HTR-8/SVneo (cell line): ENCODE results near the gene TFPT.
A peak's percentile ranks its signal among the peaks of the same experiment; 100 is the strongest.
"Not testable (repeated sequence)": the region's sequence is repeated elsewhere in the genome, so short reads cannot be mapped to it uniquely, and the experiment has no call there.

ENCODE experiments used
- DNase-seq: peaks from one replicate; pipeline ENCODE4 v3.0.0; 2011; ENCODE audit warnings: low spot score, mixed read lengths; ENCODE audit not compliant: insufficient read length
- FAIRE-seq: peaks from 2 replicates; lab custom pipeline; 2011; peaks lifted over from hg19 to GRCh38; lab: Jason Lieb, UNC

Gene TFPT

DNA sequence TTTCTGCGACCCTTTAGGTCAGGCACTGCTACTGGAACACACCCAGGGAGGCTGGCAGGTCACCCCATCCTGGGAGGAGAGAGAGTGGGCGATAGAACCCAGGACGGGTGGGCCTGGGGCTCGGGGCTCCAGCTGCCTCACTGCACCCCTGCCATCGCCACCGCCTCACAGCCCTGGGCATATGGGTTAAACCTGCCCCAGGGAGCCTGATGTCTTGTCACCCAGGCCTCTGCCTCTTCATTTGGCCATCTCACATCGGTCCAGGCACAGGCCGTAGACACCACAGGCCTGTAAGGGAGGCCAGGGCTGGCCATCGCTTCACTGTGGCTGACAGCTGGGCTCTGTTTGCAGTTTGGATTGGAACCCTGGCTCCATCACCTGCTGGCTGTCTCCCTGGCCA lies 10.3 kb upstream of the TFPT start:
- no peak for FAIRE-seq
- DNase-seq: no peak

- FAIRE-seq: no peak
- DNase-seq: no peak
Measured at GRCh38 chr19:54124393-54124792, 8.9 kb upstream of the TFPT start.

- no peak for DNase-seq
Measured at GRCh38 chr19:54123682-54124081, 8.2 kb upstream of the TFPT start.

GRCh38 chr19:54121259-54121658 lies 5.8 kb upstream of the TFPT start:
- DNase-seq (no peak), FAIRE-seq (no peak)

More at GRCh38 chr19:54123682-54124081, 8.2 kb upstream of the TFPT start:
- no peak for FAIRE-seq

DNA sequence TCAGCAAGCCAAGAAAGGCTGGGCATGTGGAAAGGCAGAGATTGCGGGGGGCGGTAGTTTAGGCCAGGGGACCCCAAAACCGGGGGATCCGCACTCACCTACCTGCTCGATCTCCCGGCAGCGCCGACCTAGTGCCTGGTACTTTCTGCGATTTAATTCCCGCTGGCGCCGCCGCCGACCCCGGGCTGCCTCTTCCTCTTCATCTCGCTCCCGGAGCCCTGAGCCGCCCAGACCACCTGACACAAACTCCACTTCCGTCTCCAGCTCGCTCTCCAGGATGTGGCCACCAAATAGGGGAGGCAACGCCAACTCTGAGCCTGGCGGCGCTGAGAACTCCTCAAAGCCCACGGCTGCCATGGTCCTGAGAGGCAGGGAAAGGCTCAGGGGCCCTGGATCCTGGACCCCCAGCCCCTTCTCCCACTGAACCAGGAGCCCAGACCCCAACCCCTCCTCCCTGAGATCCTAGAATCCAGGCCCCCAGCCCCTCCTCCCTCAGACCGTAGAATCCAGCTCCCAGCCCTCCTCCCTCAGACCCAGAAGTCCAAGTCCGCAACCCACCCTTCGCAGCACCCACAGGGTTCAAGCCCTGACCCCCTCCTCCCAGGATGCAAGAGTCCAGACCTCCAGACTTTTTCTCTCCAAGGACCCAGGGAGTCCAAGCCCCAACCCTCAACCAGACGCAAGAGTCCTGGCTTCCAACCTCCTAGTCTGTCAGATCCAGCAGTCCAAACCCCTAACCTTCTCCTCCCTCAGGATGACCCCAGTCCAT lies 933 bp downstream of the TFPT start:
- no peak for DNase-seq
- FAIRE-seq: no peak

DNA sequence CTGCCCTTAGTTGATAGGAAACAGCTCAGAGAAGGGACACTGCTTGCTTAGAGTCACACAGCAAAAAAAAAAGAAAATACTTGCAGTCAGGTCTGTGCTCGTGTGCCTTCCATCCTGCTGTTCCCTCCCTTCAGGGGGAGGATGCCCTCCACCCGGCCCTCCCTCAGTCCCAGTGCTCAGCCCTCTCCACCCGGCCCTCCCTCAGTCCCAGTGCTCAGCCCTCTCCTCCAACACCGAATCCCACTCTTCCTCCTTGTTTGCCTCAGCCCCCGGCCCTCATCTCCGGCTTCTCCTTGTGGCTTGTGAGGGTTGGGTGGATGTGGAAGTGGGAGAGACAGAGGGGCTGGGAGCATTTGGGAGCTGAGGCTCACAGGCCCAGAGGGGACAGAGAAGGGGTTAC lies 5.8 kb downstream of the TFPT start:
- DNase-seq: no peak
- no peak for FAIRE-seq

- no peak for FAIRE-seq
Measured at GRCh38 chr19:54108496-54108895, 7.0 kb downstream of the TFPT start.

DNA sequence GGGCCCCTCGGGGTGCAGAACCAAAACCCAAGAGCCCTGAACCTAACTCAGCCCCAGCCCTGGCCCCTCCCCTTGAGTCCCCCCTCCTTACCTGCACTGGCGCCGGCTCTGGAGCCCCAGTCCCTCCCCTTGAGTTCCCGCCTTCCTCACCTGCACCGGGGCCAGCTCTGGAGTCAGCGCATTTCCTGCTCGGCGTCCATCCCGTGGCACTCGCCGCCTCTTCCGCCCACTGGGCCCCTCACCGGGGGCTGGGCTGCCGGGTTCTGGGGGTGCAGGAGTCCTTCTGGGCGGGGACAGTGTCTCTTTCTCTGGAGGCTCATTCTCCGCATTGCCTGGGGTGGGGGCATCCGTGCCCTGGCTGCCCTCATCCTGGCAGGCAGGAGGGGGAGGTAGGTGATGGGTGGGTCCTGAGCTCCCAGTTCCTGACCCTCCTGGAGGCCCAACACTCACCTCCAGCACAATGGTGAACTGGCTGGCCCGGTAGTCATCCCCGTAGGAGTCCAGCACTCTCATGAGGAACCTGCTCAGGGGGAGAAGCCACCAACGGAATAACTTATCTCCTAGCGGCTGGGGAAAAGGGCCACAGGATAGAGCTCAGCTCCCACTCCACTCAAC lies 7.5 kb downstream of the TFPT start:
- no peak for FAIRE-seq
- no peak for DNase-seq

More at GRCh38 chr19:54108496-54108895, 7.0 kb downstream of the TFPT start:
- DNase-seq: no peak

- DNase-seq: no peak
Measured at GRCh38 chr19:54106716-54107115, 8.7 kb downstream of the TFPT start.

GRCh38 chr19:54105796-54106195 lies 9.7 kb downstream of the TFPT start:
- FAIRE-seq (no peak), DNase-seq (no peak)

More at GRCh38 chr19:54106716-54107115, 8.7 kb downstream of the TFPT start:
- no peak for FAIRE-seq

DNA sequence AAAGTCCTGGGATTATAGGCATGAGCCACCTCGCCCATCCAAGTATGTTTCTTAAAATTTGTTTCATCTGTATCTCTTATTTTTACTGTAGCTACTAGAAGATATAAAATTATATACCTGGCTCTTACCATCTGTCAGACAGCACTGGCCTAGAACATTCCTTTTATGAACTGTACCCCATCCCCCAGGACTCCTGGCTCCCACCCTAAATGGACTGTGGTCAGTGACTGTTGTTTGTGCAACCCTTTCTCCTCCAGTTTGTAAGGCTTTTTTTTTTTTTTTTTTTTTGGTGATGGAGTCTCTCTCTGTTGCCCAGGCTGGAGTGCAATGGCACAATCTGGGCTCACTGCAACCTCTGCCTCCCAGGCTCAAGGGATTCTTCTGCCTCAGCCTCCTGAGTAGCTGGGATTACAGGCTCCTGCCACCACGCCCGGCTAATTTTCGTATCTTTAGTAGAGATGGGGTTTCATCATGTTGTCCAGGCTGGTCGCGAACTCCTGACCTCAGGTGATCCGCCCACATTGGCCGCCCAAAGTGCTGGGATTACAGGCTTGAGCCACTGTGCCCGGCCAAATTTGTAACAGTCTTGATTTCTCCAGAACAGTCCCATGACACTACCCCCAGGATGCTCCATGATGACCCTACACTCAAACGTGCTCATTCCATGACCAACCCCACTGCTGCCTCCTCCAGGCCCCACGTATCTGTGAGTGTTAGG lies 10.3 kb downstream of the TFPT start:
- DNase-seq (no peak), FAIRE-seq (no peak)

DNA sequence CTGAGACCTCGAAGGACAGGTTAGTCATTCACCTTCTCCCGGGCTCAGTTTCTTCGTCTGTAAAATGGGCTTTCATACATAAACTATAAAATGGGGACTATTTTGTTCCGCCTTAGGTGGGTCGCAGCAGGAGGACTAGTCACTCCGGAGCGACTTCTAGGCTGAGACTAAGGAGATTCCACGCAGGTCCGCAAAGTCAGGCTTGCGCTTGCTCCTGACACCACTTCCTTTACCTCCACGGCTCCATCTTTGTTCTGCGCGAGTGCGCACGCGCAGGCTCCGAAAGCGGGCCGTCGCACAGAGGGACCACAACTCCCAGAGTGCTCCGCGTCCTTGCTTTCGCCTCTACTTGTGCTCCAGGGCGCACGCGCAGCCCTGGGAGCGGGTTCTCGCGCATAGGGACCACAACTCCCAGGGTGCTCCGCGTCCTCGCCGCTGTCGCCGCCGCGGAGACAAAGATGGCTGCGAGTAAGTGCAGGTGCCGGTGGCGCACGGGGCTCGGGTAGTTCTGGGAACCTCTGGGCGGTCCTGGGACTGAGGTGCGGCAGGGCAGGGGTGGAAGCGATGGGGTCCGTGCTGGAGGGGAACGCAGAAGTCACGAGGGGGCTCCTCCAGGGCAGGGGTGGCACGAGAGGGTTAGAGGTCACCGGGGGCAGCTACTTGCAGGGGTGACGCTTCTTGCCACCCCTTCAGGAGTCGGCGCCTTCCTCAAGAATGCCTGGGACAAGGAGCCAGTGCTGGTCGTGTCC lies 12.9 kb downstream of the TFPT start, which contains the start of gene NDUFA3:
Gene NDUFA3 (plus strand): TSS at position 435 of the 749 bp plus-strand sequence. CDS start 24 bp downstream, at position 459.
- FAIRE-seq: peak; percentile 99
- DNase-seq: peak; percentile 99

- FAIRE-seq: no peak
Measured at GRCh38 chr19:54100561-54100960, 14.9 kb downstream of the TFPT start, which contains the start of gene OSCAR. Gene OSCAR, minus strand, starts transcription at chr19:54100803. Its CDS starts 11 bp downstream, at chr19:54100792.

DNA sequence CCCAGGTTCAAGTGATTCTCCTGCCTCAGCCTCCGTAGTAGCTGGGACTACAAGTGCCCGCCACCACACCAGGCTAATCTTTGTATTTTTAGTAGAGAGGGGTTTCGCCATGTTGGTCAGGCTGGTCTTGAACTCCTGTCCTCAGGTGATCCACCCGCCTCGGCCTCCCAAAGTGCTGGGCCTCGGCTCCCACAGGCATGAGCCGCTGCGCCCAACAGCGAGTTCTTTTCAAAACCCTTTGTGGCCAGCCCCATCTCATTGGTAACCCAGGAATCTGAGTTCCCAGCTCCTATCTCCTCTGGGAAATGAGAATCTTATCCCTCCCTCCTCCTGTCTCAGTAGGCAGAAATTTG lies 15.6 kb downstream of the TFPT start:
- not testable (repeated sequence) for FAIRE-seq, DNase-seq

More at GRCh38 chr19:54100561-54100960, 14.9 kb downstream of the TFPT start, which contains the start of gene OSCAR:
- DNase-seq: no peak

GRCh38 chr19:54099190-54099902 lies 16.1 kb downstream of the TFPT start:
- no peak for DNase-seq
- no peak for FAIRE-seq

DNA sequence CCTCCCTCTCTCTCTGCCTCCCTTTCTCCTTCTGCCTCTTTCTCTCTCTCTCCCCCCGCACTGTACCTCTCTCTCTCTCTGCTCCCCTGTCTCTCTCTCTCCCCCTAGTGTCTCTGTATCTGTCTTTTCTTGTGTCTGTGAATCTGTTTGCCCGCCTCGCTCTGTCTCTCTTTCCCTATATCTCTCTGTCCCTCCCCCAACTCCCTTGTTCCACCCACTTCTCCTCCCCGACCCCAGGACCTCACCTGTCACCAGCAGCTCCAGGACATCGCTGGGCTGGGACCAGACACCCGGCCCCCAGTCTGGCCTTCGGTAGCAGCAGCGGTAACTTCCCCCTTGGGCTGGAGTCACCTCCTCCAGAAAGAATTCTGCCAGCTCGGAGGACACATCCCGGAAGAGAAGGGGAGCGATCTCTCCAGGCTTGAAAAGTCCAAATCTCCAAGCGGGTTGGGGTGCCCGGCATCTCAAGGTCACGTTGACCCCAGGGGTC lies 18.8 kb downstream of the TFPT start:
- DNase-seq (no peak), FAIRE-seq (no peak)

- not testable (repeated sequence) for DNase-seq, FAIRE-seq
Measured at GRCh38 chr19:54095859-54096616, 19.4 kb downstream of the TFPT start.

- DNase-seq: no peak
- no peak for FAIRE-seq
Measured at GRCh38 chr19:54095136-54095858, 20.2 kb downstream of the TFPT start.
